ENCODE results near the gene AARS2. TPM values are rescaled to one million over a fixed set of nuclear protein-coding genes. Genes with fewer than 3 reads are reported as not detected.

AARS2 gene
- total and polyA plus RNA-seq, 4 donors: 11.5 to 18.3 (median 15.1) TPM

GRCh38 chr6:44272999-44273566 lies 40.1 kb downstream of the AARS2 start:
- Histone ChIP-seq H3K27ac (ENCODE audit: low read depth, low read length) (no peak overlapping the region), H3K36me3 (ENCODE audit: control insufficient read depth, insufficient read depth, low read length) (peaks cover 48% of the 10 kb centered on the region), H3K4me3 (ENCODE audit: low read depth, low read length) (no peak overlapping the region), H3K27me3 (ENCODE audit: control insufficient read depth, insufficient read depth, low read length) (no peaks in the 10 kb centered on the region), H3K4me1 (ENCODE audit: control insufficient read depth, insufficient read depth, low read length) (peaks cover 33% of the 10 kb centered on the region), H3K9me3 (ENCODE audit: control insufficient read depth, insufficient read depth, low read length) (no peaks in the 10 kb centered on the region)
- no peak for DNase-seq (ENCODE audit: low read depth in 4 of 6, low spot score in 6 of 6)
- WGBS (ENCODE audit: insufficient coverage): 91% methylated on average over 16 of the region's 23 CpGs

GRCh38 chr6:44272529-44272928 lies 40.6 kb downstream of the AARS2 start:
- Histone ChIP-seq H3K27ac (ENCODE audit: low read depth, low read length) (no peak overlapping the region), H3K9me3 (ENCODE audit: control insufficient read depth, insufficient read depth, low read length) (no peaks in the 10 kb centered on the region), H3K4me3 (ENCODE audit: low read depth, low read length) (no peak overlapping the region), H3K36me3 (ENCODE audit: control insufficient read depth, insufficient read depth, low read length) (peaks cover 42% of the 10 kb centered on the region), H3K4me1 (ENCODE audit: control insufficient read depth, insufficient read depth, low read length) (peaks cover 35% of the 10 kb centered on the region), H3K27me3 (ENCODE audit: control insufficient read depth, insufficient read depth, low read length) (no peaks in the 10 kb centered on the region)
- DNase-seq (ENCODE audit: low read depth in 4 of 6, low spot score in 6 of 6): no peak
- WGBS (ENCODE audit: insufficient coverage): 86% methylated on average over 3 of the region's 3 CpGs

- WGBS (ENCODE audit: insufficient coverage): 100% methylated on average over 1 of the region's 3 CpGs
- Histone ChIP-seq H3K36me3 (ENCODE audit: control insufficient read depth, insufficient read depth, low read length) (peaks cover 36% of the 10 kb centered on the region), H3K27me3 (ENCODE audit: control insufficient read depth, insufficient read depth, low read length) (no peaks in the 10 kb centered on the region), H3K4me1 (ENCODE audit: control insufficient read depth, insufficient read depth, low read length) (peaks cover 35% of the 10 kb centered on the region), H3K4me3 (ENCODE audit: low read depth, low read length) (no peak overlapping the region), H3K9me3 (ENCODE audit: control insufficient read depth, insufficient read depth, low read length) (no peaks in the 10 kb centered on the region), H3K27ac (ENCODE audit: low read depth, low read length) (no peak overlapping the region)
- no peak for DNase-seq (ENCODE audit: low read depth in 4 of 6, low spot score in 6 of 6)
These were observed 41.2 kb downstream of the AARS2 start for GRCh38 chr6:44271914-44272313.

- DNase-seq (ENCODE audit: low read depth in 4 of 6, low spot score in 6 of 6): peak in 1 of 6 donors; percentile 60
- Histone ChIP-seq H3K27ac (ENCODE audit: low read depth, low read length) (no peak overlapping the region), H3K36me3 (ENCODE audit: control insufficient read depth, insufficient read depth, low read length) (peaks cover 30% of the 10 kb centered on the region), H3K9me3 (ENCODE audit: control insufficient read depth, insufficient read depth, low read length) (no peaks in the 10 kb centered on the region), H3K27me3 (ENCODE audit: control insufficient read depth, insufficient read depth, low read length) (no peaks in the 10 kb centered on the region), H3K4me1 (ENCODE audit: control insufficient read depth, insufficient read depth, low read length) (peaks cover 35% of the 10 kb centered on the region), H3K4me3 (ENCODE audit: low read depth, low read length) (peak overlapping the region; percentile 35)
- 65% methylated on average over 6 of the region's 6 CpGs for WGBS (ENCODE audit: insufficient coverage)
These were observed 41.8 kb downstream of the AARS2 start for GRCh38 chr6:44271406-44271723.

GRCh38 chr6:44270526-44271405 lies 42.4 kb downstream of the AARS2 start:
- WGBS (ENCODE audit: insufficient coverage): 0% methylated on average over 45 of the region's 90 CpGs
- H3K4me1 ChIP-seq (ENCODE audit: control insufficient read depth, insufficient read depth, low read length): peaks cover 37% of the 10 kb centered on the region
- DNase-seq (ENCODE audit: low read depth in 4 of 6, low spot score in 6 of 6): peak in 3 of 6 donors; percentile 68 to 95 (median 89)
- H3K27me3 ChIP-seq (ENCODE audit: control insufficient read depth, insufficient read depth, low read length): no peaks in the 10 kb centered on the region
- peak overlapping the region; percentile 35 for H3K4me3 ChIP-seq (ENCODE audit: low read depth, low read length)
- H3K27ac ChIP-seq (ENCODE audit: low read depth, low read length): no peak overlapping the region
- peaks cover 27% of the 10 kb centered on the region for H3K36me3 ChIP-seq (ENCODE audit: control insufficient read depth, insufficient read depth, low read length)
- no peaks in the 10 kb centered on the region for H3K9me3 ChIP-seq (ENCODE audit: control insufficient read depth, insufficient read depth, low read length)

- H3K27ac ChIP-seq (ENCODE audit: low read depth, low read length): peak within 1 kb of the TSS; percentile 49
- peak in 3 of 6 donors; percentile 38 to 92 (median 81) for DNase-seq (ENCODE audit: low read depth in 4 of 6, low spot score in 6 of 6)
- H3K4me3 ChIP-seq (ENCODE audit: low read depth, low read length): peak within 1 kb of the TSS; percentile 35
- H3K9me3 ChIP-seq (ENCODE audit: control insufficient read depth, insufficient read depth, low read length): no peaks in the 10 kb centered on the region
- H3K27me3 ChIP-seq (ENCODE audit: control insufficient read depth, insufficient read depth, low read length): no peaks in the 10 kb centered on the region
- H3K4me1 ChIP-seq (ENCODE audit: control insufficient read depth, insufficient read depth, low read length): peaks cover 34% of the 10 kb centered on the region
- peaks cover 19% of the 10 kb centered on the region for H3K36me3 ChIP-seq (ENCODE audit: control insufficient read depth, insufficient read depth, low read length)
- WGBS (ENCODE audit: insufficient coverage): 2% methylated on average over 25 of the region's 29 CpGs
These were observed 43.1 kb downstream of the AARS2 start, which contains the start of gene TMEM151B for GRCh38 chr6:44269921-44270525. TSS of gene TMEM151B (plus strand) at chr6:44270450. CDS start at chr6:44270743, 293 bp downstream.

- no CpG with 5 or more reads among the region's 1 CpG for WGBS (ENCODE audit: insufficient coverage)
- H3K27me3 ChIP-seq (ENCODE audit: control insufficient read depth, insufficient read depth, low read length): no peaks in the 10 kb centered on the region
- H3K4me1 ChIP-seq (ENCODE audit: control insufficient read depth, insufficient read depth, low read length): peaks cover 41% of the 10 kb centered on the region
- no peak for DNase-seq (ENCODE audit: low read depth in 4 of 6, low spot score in 6 of 6)
- H3K36me3 ChIP-seq (ENCODE audit: control insufficient read depth, insufficient read depth, low read length): peaks cover 13% of the 10 kb centered on the region
- H3K9me3 ChIP-seq (ENCODE audit: control insufficient read depth, insufficient read depth, low read length): no peaks in the 10 kb centered on the region
- peak overlapping the region; percentile 75 for H3K27ac ChIP-seq (ENCODE audit: low read depth, low read length)
- H3K4me3 ChIP-seq (ENCODE audit: low read depth, low read length): no peak overlapping the region
These were observed 43.8 kb downstream of the AARS2 start for GRCh38 chr6:44269178-44269920.

- no peaks in the 10 kb centered on the region for H3K9me3 ChIP-seq (ENCODE audit: control insufficient read depth, insufficient read depth, low read length)
- peak overlapping the region; percentile 75 for H3K27ac ChIP-seq (ENCODE audit: low read depth, low read length)
- peaks cover 53% of the 10 kb centered on the region for H3K4me1 ChIP-seq (ENCODE audit: control insufficient read depth, insufficient read depth, low read length)
- H3K36me3 ChIP-seq (ENCODE audit: control insufficient read depth, insufficient read depth, low read length): peaks cover 7% of the 10 kb centered on the region
- DNase-seq (ENCODE audit: low read depth in 4 of 6, low spot score in 6 of 6): peak in 4 of 6 donors; percentile 47 to 93 (median 75)
- no peak overlapping the region for H3K4me3 ChIP-seq (ENCODE audit: low read depth, low read length)
- WGBS (ENCODE audit: insufficient coverage): 0% methylated on average over 2 of the region's 5 CpGs
- H3K27me3 ChIP-seq (ENCODE audit: control insufficient read depth, insufficient read depth, low read length): no peaks in the 10 kb centered on the region
These were observed 45.0 kb downstream of the AARS2 start for GRCh38 chr6:44268095-44268628.

- Histone ChIP-seq H3K4me3 (ENCODE audit: low read depth, low read length) (no peak overlapping the region), H3K9me3 (ENCODE audit: control insufficient read depth, insufficient read depth, low read length) (no peaks in the 10 kb centered on the region), H3K36me3 (ENCODE audit: control insufficient read depth, insufficient read depth, low read length) (peaks cover 9% of the 10 kb centered on the region), H3K27me3 (ENCODE audit: control insufficient read depth, insufficient read depth, low read length) (no peaks in the 10 kb centered on the region), H3K4me1 (ENCODE audit: control insufficient read depth, insufficient read depth, low read length) (peaks cover 60% of the 10 kb centered on the region), H3K27ac (ENCODE audit: low read depth, low read length) (no peak overlapping the region)
- DNase-seq (ENCODE audit: low read depth in 4 of 6, low spot score in 6 of 6): no peak
- 67% methylated on average over 3 of the region's 10 CpGs for WGBS (ENCODE audit: insufficient coverage)
These were observed 45.9 kb downstream of the AARS2 start for GRCh38 chr6:44267252-44267651.
